ENCODE data around the gene PRXL2B. TPM values are rescaled to one million over a fixed set of nuclear protein-coding genes. Genes with fewer than 3 reads are reported as not detected.

The PRXL2B gene
- total and polyA plus RNA-seq, 3 donors from 2014 or later: 16.5 to 25.1 (median 20.9) TPM

DNA sequence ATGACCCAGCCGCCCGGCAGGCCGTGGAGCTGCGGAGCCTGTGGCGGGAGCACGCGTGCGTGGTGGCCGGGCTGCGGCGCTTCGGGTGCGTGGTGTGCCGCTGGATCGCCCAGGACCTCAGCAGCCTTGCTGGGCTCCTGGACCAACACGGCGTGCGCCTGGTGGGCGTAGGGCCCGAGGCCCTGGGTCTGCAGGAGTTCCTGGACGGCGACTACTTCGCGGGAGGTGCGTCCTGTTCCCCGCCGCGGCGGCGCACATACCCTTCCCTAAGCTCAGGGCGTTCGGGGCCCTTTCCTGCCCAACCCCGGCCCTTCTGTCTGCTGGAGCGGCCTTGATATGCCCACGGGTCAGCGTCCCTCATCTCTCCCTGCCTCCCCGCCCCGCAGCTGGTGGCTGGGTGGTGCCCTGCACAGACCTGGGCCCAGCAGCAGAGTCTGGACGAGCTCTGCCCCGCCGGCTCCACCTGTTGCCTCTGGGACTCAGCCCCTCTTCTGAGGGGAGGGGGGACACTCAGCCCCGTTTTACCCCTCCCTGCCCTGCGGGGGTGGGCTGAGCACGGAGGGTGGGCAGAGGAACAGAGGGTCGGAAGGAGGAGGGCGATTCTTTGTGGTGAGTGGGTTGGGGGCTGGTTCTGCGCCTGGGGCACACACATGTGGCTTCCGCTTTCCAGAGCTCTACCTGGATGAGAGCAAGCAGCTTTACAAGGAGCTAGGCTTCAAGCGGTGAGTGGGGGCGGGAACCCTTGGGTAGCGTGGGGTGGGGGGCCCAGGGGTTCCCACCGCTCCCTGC lies 688 bp downstream of the PRXL2B start:
- Histone ChIP-seq H3K4me3 (peak overlapping the region; percentile 86 to 92), H3K4me1 (peaks cover 14% of the 10 kb centered on the region), H3K27ac (peak overlapping the region in 1 of 2 donors; percentile 97), H3K36me3 (ENCODE audit: low read depth, missing control alignments) (no peaks in the 10 kb centered on the region), H3K27me3 (no peaks in the 10 kb centered on the region), H3K9me3 (no peaks in the 10 kb centered on the region)
- TF ChIP-seq, protein P1, sequence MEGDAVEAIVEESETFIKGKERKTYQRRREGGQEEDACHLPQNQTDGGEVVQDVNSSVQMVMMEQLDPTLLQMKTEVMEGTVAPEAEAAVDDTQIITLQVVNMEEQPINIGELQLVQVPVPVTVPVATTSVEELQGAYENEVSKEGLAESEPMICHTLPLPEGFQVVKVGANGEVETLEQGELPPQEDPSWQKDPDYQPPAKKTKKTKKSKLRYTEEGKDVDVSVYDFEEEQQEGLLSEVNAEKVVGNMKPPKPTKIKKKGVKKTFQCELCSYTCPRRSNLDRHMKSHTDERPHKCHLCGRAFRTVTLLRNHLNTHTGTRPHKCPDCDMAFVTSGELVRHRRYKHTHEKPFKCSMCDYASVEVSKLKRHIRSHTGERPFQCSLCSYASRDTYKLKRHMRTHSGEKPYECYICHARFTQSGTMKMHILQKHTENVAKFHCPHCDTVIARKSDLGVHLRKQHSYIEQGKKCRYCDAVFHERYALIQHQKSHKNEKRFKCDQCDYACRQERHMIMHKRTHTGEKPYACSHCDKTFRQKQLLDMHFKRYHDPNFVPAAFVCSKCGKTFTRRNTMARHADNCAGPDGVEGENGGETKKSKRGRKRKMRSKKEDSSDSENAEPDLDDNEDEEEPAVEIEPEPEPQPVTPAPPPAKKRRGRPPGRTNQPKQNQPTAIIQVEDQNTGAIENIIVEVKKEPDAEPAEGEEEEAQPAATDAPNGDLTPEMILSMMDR (IDR thresholded peaks at IDR 0.05): no peak
- no peak for TF ChIP-seq POLR2A (IDR thresholded peaks at IDR 0.05)
- DNase-seq: no peak
- 21 to 26% methylated on average over 10 to 28 of the region's 52 CpGs for WGBS, 2 donors
- intact Hi-C loops (cut with DNase I; ENCODE audit: low total_unique reads): no loop called here

DNA sequence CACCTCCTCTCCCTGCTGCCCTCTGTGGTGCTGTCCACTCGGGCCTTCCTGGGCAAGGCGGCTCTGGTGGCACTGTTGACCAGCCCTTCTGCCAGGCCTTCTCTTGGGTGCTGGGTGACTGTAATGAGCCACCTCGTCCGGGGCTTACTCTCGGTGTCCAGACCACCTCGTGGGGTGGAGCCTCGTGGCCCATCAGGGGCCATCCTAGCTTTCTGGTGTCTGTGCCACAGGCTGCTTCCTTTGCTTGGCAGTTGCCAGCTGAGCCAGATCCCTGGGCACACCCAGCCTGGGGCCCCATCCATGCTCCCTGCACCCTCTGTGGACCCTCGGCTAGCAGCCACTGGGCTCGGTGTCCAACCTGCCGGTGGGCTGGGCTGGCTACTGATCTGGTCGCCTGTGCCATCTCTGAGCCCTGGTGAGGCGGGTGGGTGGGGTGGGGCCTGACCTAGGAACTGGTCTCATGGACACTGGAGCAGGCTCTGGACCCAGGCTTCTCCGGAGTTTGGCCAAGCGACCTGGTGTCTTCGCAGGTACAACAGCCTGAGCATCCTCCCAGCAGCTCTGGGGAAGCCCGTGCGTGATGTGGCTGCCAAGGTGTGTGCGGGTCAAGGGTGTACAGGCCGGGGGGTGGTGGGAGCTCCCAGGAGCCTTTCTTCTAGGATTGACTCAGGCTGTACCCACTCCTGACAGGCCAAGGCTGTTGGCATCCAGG lies 1.4 kb downstream of the PRXL2B start:
- intact Hi-C loops (cut with DNase I; ENCODE audit: low total_unique reads): no loop called here
- Histone ChIP-seq H3K9me3 (no peaks in the 10 kb centered on the region), H3K4me3 (no peak overlapping the region), H3K4me1 (peaks cover 14% of the 10 kb centered on the region), H3K27me3 (no peaks in the 10 kb centered on the region), H3K27ac (no peak overlapping the region), H3K36me3 (ENCODE audit: low read depth, missing control alignments) (no peaks in the 10 kb centered on the region)
- no peak for DNase-seq
- 67 to 87% methylated on average over 1 to 19 of the region's 19 CpGs for WGBS, 2 donors
- no peak for TF ChIP-seq POLR2A (IDR thresholded peaks at IDR 0.05)
- TF ChIP-seq, protein P1 (IDR thresholded peaks at IDR 0.05): no peak

DNA sequence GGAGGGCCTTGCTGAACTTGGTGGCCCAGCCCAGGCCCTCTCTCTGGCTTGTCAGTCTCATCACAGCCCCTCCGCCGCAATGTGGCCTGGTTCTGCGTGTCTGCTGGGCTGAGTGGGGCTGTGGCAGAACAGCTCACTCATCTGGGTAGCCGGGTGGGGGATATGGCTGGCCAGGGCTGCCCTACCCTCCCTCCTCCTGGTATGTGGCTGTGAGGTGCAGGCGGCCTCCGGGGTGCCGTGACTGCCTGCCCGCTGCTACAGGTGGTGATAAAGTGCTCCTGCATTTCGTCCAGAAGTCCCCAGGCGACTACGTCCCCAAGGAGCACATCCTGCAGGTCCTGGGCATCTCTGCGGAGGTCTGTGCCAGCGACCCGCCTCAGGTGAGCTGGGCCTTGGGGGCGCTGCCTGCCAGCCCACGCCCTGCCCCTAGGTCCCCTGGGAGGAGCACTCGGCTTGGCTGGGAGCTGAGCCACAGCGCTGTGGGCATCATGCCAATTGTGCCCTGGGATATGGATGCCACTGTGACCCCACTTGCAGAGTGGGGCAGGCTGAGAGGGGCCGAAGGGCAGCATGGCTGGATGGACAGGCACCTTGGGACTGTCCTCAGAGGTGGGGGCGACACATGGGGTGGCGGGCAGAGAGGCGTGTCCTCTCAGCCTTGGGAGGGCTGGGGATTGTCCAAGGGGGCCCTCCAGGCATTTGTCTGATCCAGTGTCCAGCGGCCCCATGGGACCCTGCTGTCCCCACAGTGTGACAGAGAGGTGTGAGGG lies 2.3 kb downstream of the PRXL2B start:
- Histone ChIP-seq H3K9me3 (no peaks in the 10 kb centered on the region), H3K27me3 (no peaks in the 10 kb centered on the region), H3K27ac (no peak overlapping the region), H3K36me3 (ENCODE audit: low read depth, missing control alignments) (no peaks in the 10 kb centered on the region), H3K4me1 (peaks cover 21% of the 10 kb centered on the region), H3K4me3 (no peak overlapping the region)
- DNase-seq: no peak
- intact Hi-C loops (cut with DNase I; ENCODE audit: low total_unique reads): no loop called here
- WGBS, 2 donors: 93 to 100% methylated on average over 3 to 22 of the region's 23 CpGs
- TF ChIP-seq POLR2A (IDR thresholded peaks at IDR 0.05): no peak
- TF ChIP-seq, protein P1 (IDR thresholded peaks at IDR 0.05): no peak

DNA sequence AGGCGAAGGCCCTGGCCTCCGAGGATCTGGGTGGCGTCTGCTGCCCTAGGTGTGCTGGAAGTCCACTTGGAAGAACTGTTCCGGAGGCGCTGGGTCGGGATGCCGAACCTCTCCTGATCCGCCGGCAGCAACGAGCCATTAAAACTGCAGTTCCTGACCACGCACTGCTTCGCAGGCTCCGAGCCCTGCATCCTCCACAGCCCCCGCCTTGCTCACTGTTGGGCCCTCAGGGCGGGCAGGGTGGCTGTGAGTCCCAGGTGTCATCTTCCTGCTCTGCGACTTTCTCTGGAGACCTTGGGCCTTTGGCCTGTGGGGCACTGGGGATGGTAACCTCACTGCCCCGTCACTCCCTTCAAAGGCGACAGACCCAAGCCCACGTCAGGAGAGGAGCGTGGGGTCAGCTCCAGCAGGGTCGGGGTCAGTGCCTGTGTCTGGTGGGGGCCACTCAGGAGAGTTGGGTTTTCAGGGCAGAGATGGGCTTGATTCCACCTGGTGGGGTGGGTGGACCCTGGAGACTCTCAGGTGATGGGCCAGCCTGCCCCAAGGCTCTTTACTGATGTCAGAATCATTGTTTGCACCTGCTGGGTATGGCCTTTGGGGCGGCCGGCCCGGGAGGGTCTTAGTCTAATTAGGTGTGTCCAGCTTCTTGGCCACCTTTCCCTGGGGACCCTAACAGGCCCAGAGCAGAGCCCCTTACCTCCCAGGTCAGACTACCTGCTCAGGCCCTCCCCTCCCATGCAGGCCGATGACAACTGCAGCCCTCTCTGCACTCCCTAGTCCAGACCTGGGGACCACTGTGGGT lies 3.1 kb downstream of the PRXL2B start:
- Histone ChIP-seq H3K36me3 (ENCODE audit: low read depth, missing control alignments) (no peaks in the 10 kb centered on the region), H3K27ac (no peak overlapping the region), H3K4me1 (peaks cover 25% of the 10 kb centered on the region), H3K27me3 (no peaks in the 10 kb centered on the region), H3K4me3 (no peak overlapping the region), H3K9me3 (no peaks in the 10 kb centered on the region)
- TF ChIP-seq, protein P1 (IDR thresholded peaks at IDR 0.05): no peak
- no peak for TF ChIP-seq POLR2A (IDR thresholded peaks at IDR 0.05)
- intact Hi-C loops (cut with DNase I; ENCODE audit: low total_unique reads): no loop called here
- DNase-seq: no peak
- 94 to 95% methylated on average over 19 to 25 of the region's 25 CpGs for WGBS, 2 donors
